OCI-LY7 (cell line): Measurements from ENCODE around the gene IGFBP3. TPM values are rescaled to one million over a fixed set of nuclear protein-coding genes. Genes with fewer than 3 reads are reported as not detected.

Source experiments
- BruUV-seq: library from RNA; stranded (reverse); fragments of 400-500 nt; replicated peaks from 2 replicates; lab custom pipeline; 2021; lab: Mats Ljungman, UMichigan
- CTCF ChIA-PET: fragments of 300-600 bp; sonication (Branson Sonifier 250); formaldehyde crosslinking; loops from one replicate; lab custom pipeline; 2022; ENCODE audit warnings: antibody characterized with exemption; ENCODE audit not compliant: unreplicated experiment; lab: Charles Lee
- POLR2A ChIA-PET: fragments of 300-600 bp; sonication (Branson Sonifier 250); formaldehyde crosslinking; loops from one replicate; lab custom pipeline; 2022; ENCODE audit warnings: antibody characterized with exemption; lab: Charles Lee
- DNase-seq: peaks from one replicate; pipeline ENCODE4 v3.0.0-alpha.2; 2015; ENCODE audit warnings: low spot score
- H2AFZ ChIP-seq: fragments of 200-600 bp; sonication (generic), shearing (Covaris generic); 2 replicates; pipeline ENCODE4 v1.6.1; 2014; ENCODE audit warnings: mild to moderate bottlenecking, antibody characterized with exemption, low read length, moderate library complexity
- H3K27ac ChIP-seq: fragments of 200-600 bp; sonication (generic); 2 replicates; pipeline ENCODE4 v1.5.1; 2014; ENCODE audit warnings: mixed run types, low read depth, mild to moderate bottlenecking, moderate library complexity, low read length, inconsistent platforms; ENCODE audit not compliant: poor library complexity, severe bottlenecking
- H3K36me3 ChIP-seq: fragments of 200-600 bp; sonication (generic); 2 replicates; pipeline ENCODE4 v1.6.1; 2014; ENCODE audit warnings: mild to moderate bottlenecking, antibody characterized with exemption, low read length, moderate library complexity, mixed read lengths; ENCODE audit not compliant: insufficient read depth
- H3K4me1 ChIP-seq: fragments of 200-600 bp; sonication (generic); 2 replicates; pipeline ENCODE4 v1.5.1; 2014; ENCODE audit warnings: mild to moderate bottlenecking, low read length; ENCODE audit not compliant: insufficient read depth, poor library complexity, severe bottlenecking
- H3K4me2 ChIP-seq: fragments of 200-600 bp; sonication (generic); 2 replicates; pipeline ENCODE4 v1.6.1; 2014; ENCODE audit warnings: mild to moderate bottlenecking, low read length
- H3K4me3 ChIP-seq: fragments of 200-600 bp; sonication (generic); 2 replicates; pipeline ENCODE4 v1.5.1; 2014; ENCODE audit warnings: mild to moderate bottlenecking, low read depth, low read length; ENCODE audit not compliant: poor library complexity, severe bottlenecking
- H3K79me2 ChIP-seq: fragments of 200-600 bp; sonication (generic); 2 replicates; pipeline ENCODE4 v1.6.1; 2016; ENCODE audit warnings: low read depth, mild to moderate bottlenecking, low read length, moderate library complexity, mixed read lengths; ENCODE audit not compliant: insufficient read depth
- H3K9me2 ChIP-seq: fragments of 200-600 bp; sonication (generic); 2 replicates; pipeline ENCODE4 v1.6.1; 2016; ENCODE audit warnings: mild to moderate bottlenecking, low read length, mixed read lengths; ENCODE audit not compliant: insufficient read depth
- H3K9me3 ChIP-seq: fragments of 200-600 bp; sonication (generic); 2 replicates; pipeline ENCODE4 v1.6.1; 2014; ENCODE audit warnings: mild to moderate bottlenecking, mixed run types, low read length, mixed read lengths
- H4K20me1 ChIP-seq: fragments of 200-600 bp; sonication (generic); 2 replicates; pipeline ENCODE4 v1.6.1; 2014; ENCODE audit warnings: mild to moderate bottlenecking, antibody characterized with exemption, low read length, moderate library complexity, mixed read lengths; ENCODE audit not compliant: insufficient read depth
- EZH2phosphoT487 ChIP-seq: fragments of 200-600 bp; sonication (generic); IDR thresholded peaks from 2 replicates; pipeline ENCODE4 v1.6.1; 2018; ENCODE audit warnings: low read depth, borderline replicate concordance, mild to moderate bottlenecking, mixed run types, antibody characterized with exemption, low read length, moderate library complexity, mixed read lengths
- intact Hi-C: fragments of 100-400 bp; cut with micrococcal nuclease; formaldehyde crosslinking; loops from one replicate; pipeline ENCODE4 v1.10.0; 2022; ENCODE audit not compliant: unreplicated experiment
- total RNA-seq, 2 experiments: library from RNA; depleted of rRNA in 1 of 2; stranded (reverse); fragments of >200 nt in 1 of 2; shearing (Covaris generic) in 1 of 2; gene quantifications; 2 replicates each; pipeline ENCODE4 v1.2.3, GENCODE V29; 2014 to 2022
- TF ChIP-seq, protein P1 (sequence below): fragments of 200-600 bp; sonication (generic); conservative IDR thresholded peaks from 2 replicates; pipeline ENCODE4 v1.5.1; 2014; ENCODE audit warnings: mild to moderate bottlenecking, antibody characterized with exemption, low read length, moderate library complexity, mixed read lengths

Gene IGFBP3
- total RNA-seq, 2 experiments from 2014 or later: not detected

DNA sequence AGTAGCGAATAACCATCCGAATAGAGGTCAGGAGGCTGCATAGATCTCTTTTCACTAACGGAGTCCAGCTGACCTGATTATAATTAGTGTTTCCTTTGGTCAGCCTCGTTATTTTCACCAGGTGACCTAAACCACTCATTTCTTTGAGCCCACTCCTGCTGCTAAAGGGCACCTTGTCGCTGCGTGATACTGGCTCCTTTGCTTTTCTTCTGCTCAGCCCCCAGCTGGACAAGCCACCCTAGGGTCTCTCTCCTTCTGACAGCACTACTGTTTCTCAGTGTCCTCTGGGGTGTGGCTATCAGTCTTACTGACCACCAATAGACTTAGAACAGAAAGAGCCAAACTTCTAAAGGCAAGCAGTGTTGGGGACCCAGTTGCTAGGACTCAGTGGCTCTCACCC, 2.7 kb upstream of the IGFBP3 start:
- no peak overlapping the region for H2AFZ ChIP-seq
- no peaks in the 10 kb centered on the region for H3K9me2 ChIP-seq
- TF ChIP-seq, protein P1, sequence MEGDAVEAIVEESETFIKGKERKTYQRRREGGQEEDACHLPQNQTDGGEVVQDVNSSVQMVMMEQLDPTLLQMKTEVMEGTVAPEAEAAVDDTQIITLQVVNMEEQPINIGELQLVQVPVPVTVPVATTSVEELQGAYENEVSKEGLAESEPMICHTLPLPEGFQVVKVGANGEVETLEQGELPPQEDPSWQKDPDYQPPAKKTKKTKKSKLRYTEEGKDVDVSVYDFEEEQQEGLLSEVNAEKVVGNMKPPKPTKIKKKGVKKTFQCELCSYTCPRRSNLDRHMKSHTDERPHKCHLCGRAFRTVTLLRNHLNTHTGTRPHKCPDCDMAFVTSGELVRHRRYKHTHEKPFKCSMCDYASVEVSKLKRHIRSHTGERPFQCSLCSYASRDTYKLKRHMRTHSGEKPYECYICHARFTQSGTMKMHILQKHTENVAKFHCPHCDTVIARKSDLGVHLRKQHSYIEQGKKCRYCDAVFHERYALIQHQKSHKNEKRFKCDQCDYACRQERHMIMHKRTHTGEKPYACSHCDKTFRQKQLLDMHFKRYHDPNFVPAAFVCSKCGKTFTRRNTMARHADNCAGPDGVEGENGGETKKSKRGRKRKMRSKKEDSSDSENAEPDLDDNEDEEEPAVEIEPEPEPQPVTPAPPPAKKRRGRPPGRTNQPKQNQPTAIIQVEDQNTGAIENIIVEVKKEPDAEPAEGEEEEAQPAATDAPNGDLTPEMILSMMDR: no peak
- TF ChIP-seq EZH2phosphoT487: no peak
- no TSS peak for BruUV-seq
- peaks cover 4% of the 10 kb centered on the region for H3K4me1 ChIP-seq
- H3K4me3 ChIP-seq: no peak overlapping the region
- intact Hi-C loops: loop anchor here (2.0 to 10.0 kb wide), 3 partner anchors 431 to 1311 kb away; no protein-coding TSS in a partner anchor
- no peaks in the 10 kb centered on the region for H3K36me3 ChIP-seq
- H4K20me1 ChIP-seq: no peaks in the 10 kb centered on the region
- ChIA-PET CTCF (no interaction called here), POLR2A (no interaction called here)
- H3K4me2 ChIP-seq: no peak overlapping the region
- H3K27ac ChIP-seq: no peak overlapping the region
- H3K79me2 ChIP-seq: no peaks in the 10 kb centered on the region
- DNase-seq: no peak
- no peaks in the 10 kb centered on the region for H3K9me3 ChIP-seq

DNA sequence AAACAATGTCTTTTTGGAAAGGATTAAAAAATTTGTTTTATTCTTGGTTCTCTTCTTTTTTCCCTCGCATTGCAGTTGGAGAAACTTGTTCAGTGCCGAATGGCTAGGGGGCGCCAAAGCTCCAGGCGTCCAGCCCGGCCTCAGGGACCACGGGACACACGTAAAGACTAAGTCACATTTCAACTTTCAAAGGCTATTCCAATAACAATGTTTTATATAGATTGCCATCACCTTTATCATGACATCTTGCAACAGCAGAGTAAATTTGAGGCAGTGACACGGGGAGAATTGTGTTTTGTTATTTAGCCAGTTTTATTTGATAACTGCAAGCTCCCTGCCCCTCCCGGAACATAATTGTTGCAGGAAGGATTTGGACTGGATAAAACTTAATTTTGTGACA, 2.2 kb upstream of the IGFBP3 start:
- intact Hi-C loops: loop anchor here (2.0 to 10.0 kb wide), 3 partner anchors 432 to 1312 kb away; no protein-coding TSS in a partner anchor
- Histone ChIP-seq H3K4me3 (no peak overlapping the region), H3K36me3 (no peaks in the 10 kb centered on the region), H3K79me2 (no peaks in the 10 kb centered on the region), H4K20me1 (no peaks in the 10 kb centered on the region), H3K4me2 (peak overlapping the region; percentile 45; the same call in 1 of the 2 replicates), H3K9me3 (no peaks in the 10 kb centered on the region), H3K4me1 (peaks cover 4% of the 10 kb centered on the region), H2AFZ (peak overlapping the region; percentile 53; the same call in 1 of the 2 replicates), H3K9me2 (no peaks in the 10 kb centered on the region), H3K27ac (no peak overlapping the region)
- DNase-seq: peak; percentile 57
- ChIA-PET CTCF (no interaction called here), POLR2A (interaction anchor here (0.7 kb wide), 1 partner anchor 1259 kb away, joined by 3 read pairs; no protein-coding TSS in a partner anchor)
- TF ChIP-seq EZH2phosphoT487: no peak
- TF ChIP-seq, protein P1: peak; percentile 99
- BruUV-seq: no TSS peak

DNA sequence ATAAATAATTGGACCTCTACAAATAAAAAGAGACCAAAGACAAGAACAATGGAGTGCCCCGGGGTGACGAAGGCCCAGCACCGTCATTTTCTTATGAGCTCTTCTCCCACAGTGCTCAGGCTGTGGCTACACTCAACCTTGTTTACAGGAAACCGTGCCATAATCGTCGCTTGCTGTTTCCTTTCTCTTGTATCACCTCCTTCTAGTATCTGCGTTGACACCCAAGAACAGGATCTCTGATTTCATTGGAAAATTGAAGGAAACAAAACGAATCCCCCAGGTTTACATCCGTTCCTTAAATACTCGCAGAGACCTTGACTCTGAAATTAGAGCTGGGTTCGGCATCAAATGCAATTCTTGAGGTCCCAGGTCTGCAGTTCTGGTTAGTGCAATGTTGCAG, 1.7 kb upstream of the IGFBP3 start:
- no peak overlapping the region for H3K4me3 ChIP-seq

More for the DNA sequence above, 1.7 kb upstream of the IGFBP3 start:
- intact Hi-C loops: loop anchor here (2.0 to 10.0 kb wide), 3 partner anchors 432 to 1312 kb away; no protein-coding TSS in a partner anchor
- Histone ChIP-seq H3K79me2 (no peaks in the 10 kb centered on the region), H3K27ac (no peak overlapping the region), H3K4me1 (peaks cover 4% of the 10 kb centered on the region), H4K20me1 (no peaks in the 10 kb centered on the region), H3K4me2 (peak overlapping the region; percentile 45), H2AFZ (peak overlapping the region; percentile 53; the same call in 1 of the 2 replicates), H3K9me3 (no peaks in the 10 kb centered on the region), H3K9me2 (no peaks in the 10 kb centered on the region), H3K36me3 (no peaks in the 10 kb centered on the region)
- POLR2A ChIA-PET: interaction anchor here (0.7 kb wide), 1 partner anchor 1259 kb away, joined by 3 read pairs; no protein-coding TSS in a partner anchor
- CTCF ChIA-PET: no interaction called here
- TF ChIP-seq EZH2phosphoT487: no peak
- TF ChIP-seq, protein P1: no peak
- BruUV-seq: no TSS peak
- DNase-seq: peak; percentile 8
